Measurements from ENCODE around the gene EFCAB5.
"Not testable (repeated sequence)": the region's sequence is repeated elsewhere in the genome, so short reads cannot be mapped to it uniquely, and the experiment has no call there.

- TF ChIP-seq CTCF (IDR thresholded peaks at IDR 0.05; ENCODE audit: insufficient read depth, low read length, poor library complexity, severe bottlenecking); EZH2phosphoT487 (conservative IDR thresholded peaks at IDR 0.05; ENCODE audit: low read length): not testable (repeated sequence)
These were observed 44.3 kb upstream of the EFCAB5 start for GRCh38 chr17:29897136-29897535.
